ENCODE data around the gene S100P.

S100P gene

DNA sequence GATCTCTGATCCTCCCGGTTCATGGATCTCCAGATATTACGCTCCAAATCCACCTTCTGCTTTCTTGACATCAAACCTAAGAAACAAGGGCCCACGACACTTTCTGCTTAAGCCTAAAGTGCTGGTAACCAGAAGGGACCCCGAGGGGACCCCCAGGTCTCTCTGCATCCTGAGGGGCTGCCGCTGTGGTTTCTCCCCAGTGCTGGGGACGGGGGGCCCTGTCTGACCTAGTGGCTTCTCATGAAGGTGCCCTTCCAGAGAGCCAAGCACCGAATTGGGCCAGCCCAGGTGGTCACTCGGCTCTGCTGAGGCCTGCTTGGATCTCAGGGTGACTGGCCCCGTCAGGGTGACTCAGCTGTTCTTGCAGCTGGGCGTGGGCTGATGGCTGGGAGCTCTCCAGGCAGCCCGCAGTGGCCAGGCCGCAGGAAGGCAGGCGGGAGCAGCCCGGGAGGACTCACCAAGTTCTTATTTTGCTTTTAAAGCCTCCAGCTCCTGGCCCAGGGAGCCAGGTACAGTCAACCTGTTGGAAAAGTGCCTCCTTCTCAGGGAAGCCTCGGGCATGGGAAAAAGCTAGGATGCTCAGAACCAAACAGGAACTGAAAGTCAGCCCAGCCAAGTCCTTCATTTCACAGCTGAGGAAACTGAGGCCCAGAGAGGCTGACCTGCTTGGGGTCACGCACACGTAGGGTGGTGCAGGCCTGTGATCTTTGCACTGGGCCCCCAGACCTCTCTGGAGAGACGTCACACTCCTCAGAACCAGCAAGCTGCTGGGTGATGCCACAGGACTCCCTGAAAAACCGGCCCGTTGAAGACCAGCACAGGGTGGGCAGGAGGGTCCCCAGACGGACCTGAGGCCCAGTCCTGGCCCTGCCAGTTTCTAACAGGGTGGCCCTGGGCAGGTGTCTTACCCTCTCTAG is 39.0 kb downstream of the S100P start:
- no peak overlapping the region for H2AFZ ChIP-seq (ENCODE audit: low read depth)
- no peak overlapping the region for H3K9ac ChIP-seq
- H3K4me2 ChIP-seq: no peak overlapping the region

DNA sequence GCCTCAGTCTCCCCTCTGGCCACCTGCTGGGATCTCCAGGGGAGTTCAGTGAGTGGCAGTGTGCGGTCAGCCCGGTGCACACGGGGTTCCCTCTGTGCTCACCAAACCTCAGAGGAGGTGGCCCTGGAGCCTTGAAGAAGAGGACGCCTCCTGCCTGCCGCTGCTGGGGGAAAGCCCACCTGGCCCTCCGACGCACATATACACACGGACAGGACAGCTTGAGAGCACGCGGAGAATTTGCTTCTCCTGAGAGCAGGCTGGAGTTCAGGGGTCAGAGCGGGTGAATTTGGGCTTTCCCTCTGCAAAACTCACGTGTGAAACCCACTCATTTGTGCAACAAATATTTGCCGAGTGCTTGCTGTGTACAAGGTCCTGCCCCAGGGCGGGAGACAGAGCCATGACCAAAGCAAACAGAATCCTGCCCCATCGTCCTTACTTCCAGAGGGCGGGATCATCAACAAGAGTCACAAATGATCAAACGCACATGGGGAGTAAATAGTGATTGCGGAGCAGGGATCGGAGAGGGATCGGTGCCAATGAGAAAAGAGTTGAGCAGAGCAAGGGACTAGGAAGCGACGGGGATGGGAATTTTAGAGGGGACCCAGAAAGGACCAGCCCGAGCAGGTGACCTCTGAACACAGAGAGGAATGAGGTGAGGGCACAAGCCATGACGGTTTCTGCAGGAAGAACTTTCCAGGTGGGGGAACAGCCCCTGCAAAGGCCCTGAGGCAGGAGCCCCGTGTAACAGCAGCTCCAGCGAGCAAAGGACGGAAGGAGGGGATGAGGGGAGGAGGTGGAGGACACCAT is 39.9 kb downstream of the S100P start:
- H3K4me2 ChIP-seq: no peak overlapping the region
- no peaks in the 10 kb centered on the region for H3K4me1 ChIP-seq (ENCODE audit: low read depth, poor library complexity, severe bottlenecking)
- no peaks in the 10 kb centered on the region for H3K27me3 ChIP-seq (ENCODE audit: insufficient read depth, low read depth)
- H3K9ac ChIP-seq: no peak overlapping the region
- H3K36me3 ChIP-seq (ENCODE audit: insufficient read depth): no peaks in the 10 kb centered on the region
- H3K27ac ChIP-seq: no peak overlapping the region
- no peak overlapping the region for H3K4me3 ChIP-seq (IDR thresholded peaks at IDR 0.05; ENCODE audit: insufficient read depth, low read depth, low read length)
- H2AFZ ChIP-seq (ENCODE audit: low read depth): no peak overlapping the region
- TF ChIP-seq, protein P1, sequence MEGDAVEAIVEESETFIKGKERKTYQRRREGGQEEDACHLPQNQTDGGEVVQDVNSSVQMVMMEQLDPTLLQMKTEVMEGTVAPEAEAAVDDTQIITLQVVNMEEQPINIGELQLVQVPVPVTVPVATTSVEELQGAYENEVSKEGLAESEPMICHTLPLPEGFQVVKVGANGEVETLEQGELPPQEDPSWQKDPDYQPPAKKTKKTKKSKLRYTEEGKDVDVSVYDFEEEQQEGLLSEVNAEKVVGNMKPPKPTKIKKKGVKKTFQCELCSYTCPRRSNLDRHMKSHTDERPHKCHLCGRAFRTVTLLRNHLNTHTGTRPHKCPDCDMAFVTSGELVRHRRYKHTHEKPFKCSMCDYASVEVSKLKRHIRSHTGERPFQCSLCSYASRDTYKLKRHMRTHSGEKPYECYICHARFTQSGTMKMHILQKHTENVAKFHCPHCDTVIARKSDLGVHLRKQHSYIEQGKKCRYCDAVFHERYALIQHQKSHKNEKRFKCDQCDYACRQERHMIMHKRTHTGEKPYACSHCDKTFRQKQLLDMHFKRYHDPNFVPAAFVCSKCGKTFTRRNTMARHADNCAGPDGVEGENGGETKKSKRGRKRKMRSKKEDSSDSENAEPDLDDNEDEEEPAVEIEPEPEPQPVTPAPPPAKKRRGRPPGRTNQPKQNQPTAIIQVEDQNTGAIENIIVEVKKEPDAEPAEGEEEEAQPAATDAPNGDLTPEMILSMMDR (conservative IDR thresholded peaks at IDR 0.05; ENCODE audit: low read depth, low read length): no peak
- H3K79me2 ChIP-seq (ENCODE audit: insufficient read depth, low read depth): no peaks in the 10 kb centered on the region
- H4K20me1 ChIP-seq (ENCODE audit: insufficient read depth): no peaks in the 10 kb centered on the region

More for the DNA sequence above, 39.0 kb downstream of the S100P start:
- no peaks in the 10 kb centered on the region for H3K4me1 ChIP-seq (ENCODE audit: low read depth, poor library complexity, severe bottlenecking)
- no peak overlapping the region for H3K27ac ChIP-seq
- H3K36me3 ChIP-seq (ENCODE audit: insufficient read depth): no peaks in the 10 kb centered on the region
- H4K20me1 ChIP-seq (ENCODE audit: insufficient read depth): no peaks in the 10 kb centered on the region
- H3K27me3 ChIP-seq (ENCODE audit: insufficient read depth, low read depth): no peaks in the 10 kb centered on the region
- TF ChIP-seq, protein P1 (conservative IDR thresholded peaks at IDR 0.05; ENCODE audit: low read depth, low read length): no peak
- H3K79me2 ChIP-seq (ENCODE audit: insufficient read depth, low read depth): no peaks in the 10 kb centered on the region
- H3K4me3 ChIP-seq (IDR thresholded peaks at IDR 0.05; ENCODE audit: insufficient read depth, low read depth, low read length): no peak overlapping the region

DNA sequence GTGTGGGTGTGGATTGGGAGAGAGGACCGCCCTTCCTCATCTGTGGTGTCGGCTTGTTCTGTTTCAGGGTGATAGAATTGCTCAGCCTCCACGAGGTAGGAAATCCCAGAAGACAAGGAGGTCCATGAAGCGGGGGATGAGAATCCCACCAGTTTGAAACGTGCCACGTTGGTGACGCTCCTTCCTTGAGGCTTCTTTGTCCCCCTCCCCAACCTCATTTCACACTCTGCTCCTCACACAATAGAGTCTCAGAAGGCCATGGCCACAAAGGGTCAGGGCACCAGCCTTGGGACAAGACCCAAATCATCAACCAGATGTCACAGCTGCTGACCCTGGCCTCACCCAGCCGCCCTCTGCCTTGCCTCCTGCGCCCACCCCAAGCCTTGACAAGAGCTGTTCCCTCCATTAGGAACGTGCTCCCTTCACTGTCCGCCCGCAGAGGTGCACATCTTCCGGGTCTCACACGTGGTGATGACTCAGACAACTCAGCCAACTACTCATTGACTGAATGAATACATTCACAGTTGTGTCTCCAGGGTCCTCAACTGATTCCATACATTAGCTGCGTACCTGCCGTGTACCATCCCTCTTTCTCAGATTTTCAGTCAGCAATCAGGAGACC is 40.6 kb downstream of the S100P start:
- Histone ChIP-seq H3K27me3 (ENCODE audit: insufficient read depth, low read depth) (no peaks in the 10 kb centered on the region), H3K4me1 (ENCODE audit: low read depth, poor library complexity, severe bottlenecking) (no peaks in the 10 kb centered on the region), H3K4me3 (IDR thresholded peaks at IDR 0.05; ENCODE audit: insufficient read depth, low read depth, low read length) (no peak overlapping the region), H4K20me1 (ENCODE audit: insufficient read depth) (no peaks in the 10 kb centered on the region), H3K79me2 (ENCODE audit: insufficient read depth, low read depth) (no peaks in the 10 kb centered on the region), H3K9ac (no peak overlapping the region), H3K4me2 (no peak overlapping the region), H3K36me3 (ENCODE audit: insufficient read depth) (no peaks in the 10 kb centered on the region), H2AFZ (ENCODE audit: low read depth) (no peak overlapping the region), H3K27ac (no peak overlapping the region)
- TF ChIP-seq, protein P1 (conservative IDR thresholded peaks at IDR 0.05; ENCODE audit: low read depth, low read length): no peak

DNA sequence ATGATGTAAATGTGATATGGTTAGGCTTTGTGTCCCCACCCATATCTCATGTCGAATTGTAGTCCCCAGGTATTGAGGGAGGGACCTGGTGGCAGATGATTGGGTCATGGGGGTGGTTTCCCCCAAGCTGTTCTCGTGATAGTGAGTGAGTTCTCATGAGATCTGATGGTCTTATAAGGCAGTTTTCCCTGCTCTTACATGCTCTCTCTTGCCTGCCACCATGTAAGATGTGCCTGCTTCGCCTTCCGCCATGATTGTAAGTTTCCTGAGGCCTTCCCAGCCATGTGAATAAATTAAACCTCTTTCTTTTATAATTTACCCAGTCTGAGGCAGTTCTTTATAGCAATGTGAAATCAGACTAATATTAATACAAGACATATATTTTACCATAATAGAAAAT is 46.2 kb downstream of the S100P start:
- TF ChIP-seq, protein P1 (conservative IDR thresholded peaks at IDR 0.05; ENCODE audit: low read depth, low read length): no peak
- Histone ChIP-seq H2AFZ (ENCODE audit: low read depth) (no peak overlapping the region), H3K27ac (no peak overlapping the region), H3K4me3 (IDR thresholded peaks at IDR 0.05; ENCODE audit: insufficient read depth, low read depth, low read length) (no peak overlapping the region), H4K20me1 (ENCODE audit: insufficient read depth) (no peaks in the 10 kb centered on the region), H3K79me2 (ENCODE audit: insufficient read depth, low read depth) (no peaks in the 10 kb centered on the region), H3K4me1 (ENCODE audit: low read depth, poor library complexity, severe bottlenecking) (no peaks in the 10 kb centered on the region), H3K36me3 (ENCODE audit: insufficient read depth) (no peaks in the 10 kb centered on the region), H3K4me2 (no peak overlapping the region), H3K27me3 (ENCODE audit: insufficient read depth, low read depth) (no peaks in the 10 kb centered on the region), H3K9ac (no peak overlapping the region)
